CD4-positive, alpha-beta T cell treated with Interleukin-12 subunit alpha and Interleukin-12 subunit beta, for 1 hour (primary cell): ENCODE data around the gene IFNA1.
A peak's percentile ranks its signal among the peaks of the same experiment; 100 is the strongest.
"Not testable (repeated sequence)": the region's sequence is repeated elsewhere in the genome, so short reads cannot be mapped to it uniquely, and the experiment has no call there.

Experiments
- DNase-seq: peaks from one replicate; pipeline ENCODE4 v3.0.0-alpha.2; 2020

Gene IFNA1

DNA sequence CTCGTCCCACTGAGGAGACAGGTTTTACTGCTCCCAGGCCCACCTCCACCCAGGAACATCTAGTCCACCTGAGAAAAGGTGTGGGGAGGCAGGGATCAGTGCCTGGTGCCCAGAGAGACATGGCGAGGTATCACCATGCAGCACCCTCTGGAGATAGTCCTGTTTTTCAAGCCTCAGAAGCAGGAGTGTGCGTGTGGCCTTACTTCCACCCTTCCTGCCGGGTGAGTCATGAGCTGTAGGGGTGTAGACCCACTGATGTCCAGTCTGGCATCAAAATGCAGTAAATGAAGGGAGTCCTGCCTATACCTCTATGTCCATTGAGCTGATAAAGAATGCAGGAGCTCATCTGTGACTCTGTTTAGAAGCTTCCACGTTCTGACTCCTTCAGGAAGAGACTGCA, 9.1 kb downstream of the IFNA1 start:
- DNase-seq = not testable (repeated sequence)

GRCh38 chr9:21450733-21451394, 10.6 kb downstream of the IFNA1 start:
- no peak for DNase-seq

DNA sequence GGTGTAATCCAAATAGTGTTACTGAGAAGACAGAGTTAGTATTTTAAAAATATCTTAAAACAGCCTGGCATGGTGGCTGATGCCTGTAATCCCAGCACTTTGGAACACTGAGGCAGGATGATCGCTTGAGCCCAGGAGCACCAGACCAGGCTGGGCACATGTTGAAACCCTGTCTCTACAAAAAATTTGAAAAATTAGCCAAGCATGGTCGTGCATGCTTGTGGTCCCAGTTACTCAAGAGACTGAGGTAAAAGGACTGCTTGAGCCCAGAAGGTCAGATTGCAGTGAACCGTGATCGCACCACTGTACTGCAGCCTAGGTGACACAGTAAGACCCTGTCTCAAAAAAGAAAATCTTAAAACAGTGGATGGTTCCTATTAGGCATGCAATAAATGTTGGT, 12.4 kb downstream of the IFNA1 start:
- no peak for DNase-seq

GRCh38 chr9:21454149-21454548, 13.9 kb downstream of the IFNA1 start:
- DNase-seq = no peak

DNA sequence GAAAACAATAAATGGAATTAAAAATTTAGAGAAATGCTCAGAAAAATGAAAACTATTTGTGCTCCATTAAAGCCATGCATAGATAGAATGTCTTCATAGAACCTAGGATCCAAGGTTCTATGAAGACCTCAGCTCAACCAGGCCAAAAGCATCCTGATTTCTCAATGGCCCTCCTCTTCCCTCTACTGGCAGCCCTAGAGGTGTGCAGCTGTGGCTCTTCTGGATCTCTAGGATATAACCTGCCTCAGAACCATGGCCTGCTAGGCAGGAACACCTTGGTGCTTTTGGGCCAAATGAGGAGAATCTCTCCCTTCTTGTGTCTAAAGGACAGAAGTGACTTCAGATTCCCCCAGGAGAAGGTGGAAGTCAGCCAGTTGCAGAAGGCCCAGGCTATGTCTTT, 15.1 kb downstream of the IFNA1 start:
- peak; percentile 47 for DNase-seq

- no peak for DNase-seq
Observed at GRCh38 chr9:21461377-21461776, 21.1 kb downstream of the IFNA1 start.

- DNase-seq = no peak
Observed at GRCh38 chr9:21465138-21465537, 24.9 kb downstream of the IFNA1 start.

DNA sequence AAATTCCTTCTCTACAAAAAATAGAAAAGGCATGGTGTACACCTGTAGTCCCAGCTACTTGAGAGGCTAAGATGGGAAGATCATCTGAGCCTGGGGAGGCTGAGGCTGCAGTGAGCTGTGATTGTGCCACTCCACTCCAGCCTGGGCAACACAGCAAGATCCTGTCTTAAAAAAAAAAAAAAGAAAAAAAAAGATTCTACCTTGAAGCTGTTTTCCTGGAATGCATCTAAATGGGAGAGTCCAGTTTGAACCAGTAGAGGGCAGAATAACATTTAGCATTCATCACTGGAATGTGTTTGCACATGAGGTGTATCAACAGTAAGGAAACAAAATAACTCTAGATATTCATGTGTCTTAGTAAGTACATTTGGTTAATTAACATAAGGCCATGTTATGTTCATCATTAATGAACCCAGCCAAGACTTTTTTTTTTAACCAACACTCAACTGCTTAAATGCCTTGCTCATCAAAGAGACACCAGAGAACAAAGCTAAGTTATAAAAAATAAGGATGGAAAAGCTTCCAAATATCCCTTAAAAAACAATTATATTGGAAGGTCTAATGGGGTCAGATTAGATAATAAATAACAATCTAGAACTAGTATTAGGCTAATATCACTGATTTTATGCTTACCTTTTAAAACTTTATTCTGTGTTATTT, 25.8 kb downstream of the IFNA1 start:
- peak; percentile 63 for DNase-seq

GRCh38 chr9:21470126-21470525, 29.9 kb downstream of the IFNA1 start:
- DNase-seq = no peak

GRCh38 chr9:21473236-21473635, 33.0 kb downstream of the IFNA1 start:
- no peak for DNase-seq

GRCh38 chr9:21477466-21477865, 37.2 kb downstream of the IFNA1 start:
- DNase-seq = no peak

- no peak for DNase-seq
Observed at GRCh38 chr9:21479152-21479702, 39.0 kb downstream of the IFNA1 start.

DNA sequence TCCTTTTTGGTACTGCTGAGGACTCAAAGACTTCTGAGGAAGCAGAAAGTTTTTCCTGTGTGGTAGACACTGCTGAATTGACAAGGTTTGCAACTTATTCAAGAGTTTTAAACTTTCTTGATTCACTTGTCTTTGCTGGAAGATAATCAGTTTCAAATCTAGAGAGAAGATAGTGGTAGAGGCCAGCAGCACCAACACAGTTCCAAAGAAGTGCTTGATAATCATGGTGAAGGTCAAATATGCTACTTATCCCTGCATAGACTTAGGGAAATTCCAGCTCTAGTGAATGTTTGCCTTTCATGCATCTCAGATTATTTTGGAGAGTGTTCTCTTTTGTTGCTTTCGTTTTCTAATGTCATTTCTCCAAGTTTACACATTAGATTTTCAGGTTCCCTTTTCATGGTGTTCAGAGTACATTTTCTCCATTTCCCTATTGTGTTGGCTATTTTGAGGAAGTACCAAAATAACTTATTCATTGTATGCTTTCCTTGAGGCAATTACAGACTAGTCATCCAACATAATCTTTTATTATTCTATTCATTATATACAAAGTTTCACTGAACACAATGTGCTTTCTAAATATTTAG, 41.3 kb downstream of the IFNA1 start:
- DNase-seq = no peak

- DNase-seq = no peak
Observed at GRCh38 chr9:21482213-21482612, 42.0 kb downstream of the IFNA1 start, which contains the start of gene IFNE. TSS of gene IFNE (minus strand) at chr9:21482313. CDS start at chr9:21481694, 619 bp downstream.
